NCI-H2171 treated with DMSO at 0.1 percent for 48 hours (cell line): ENCODE measurements around the gene CSHL1.
"Not testable (repeated sequence)": the region's sequence is repeated elsewhere in the genome, so short reads cannot be mapped to it uniquely, and the experiment has no call there.

ENCODE experiments used
- DNase-seq: peaks from one replicate; lab custom pipeline; 2025; lab: John Stamatoyannopoulos, UW

Gene CSHL1

DNA sequence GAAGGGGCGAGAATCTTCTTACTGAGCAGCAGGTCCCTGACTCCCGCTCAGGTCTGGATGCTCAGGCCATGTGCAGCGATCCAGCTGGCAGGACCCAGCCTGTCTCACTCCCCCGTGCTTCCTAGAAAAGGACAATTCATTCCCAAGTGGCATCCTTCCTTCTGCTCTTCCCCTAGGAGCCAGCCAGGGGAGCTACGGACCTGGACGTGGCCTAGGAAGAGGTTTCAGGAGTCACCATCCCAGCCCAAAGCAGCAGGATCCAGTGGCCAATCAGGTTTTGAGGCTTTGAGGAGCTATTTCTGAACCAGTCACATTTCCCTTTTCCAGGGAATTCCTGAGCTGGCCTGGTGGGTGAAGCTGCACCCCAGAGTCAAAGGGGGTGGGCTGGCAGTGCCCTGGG, 28.8 kb upstream of the CSHL1 start:
- no peak for DNase-seq

DNA sequence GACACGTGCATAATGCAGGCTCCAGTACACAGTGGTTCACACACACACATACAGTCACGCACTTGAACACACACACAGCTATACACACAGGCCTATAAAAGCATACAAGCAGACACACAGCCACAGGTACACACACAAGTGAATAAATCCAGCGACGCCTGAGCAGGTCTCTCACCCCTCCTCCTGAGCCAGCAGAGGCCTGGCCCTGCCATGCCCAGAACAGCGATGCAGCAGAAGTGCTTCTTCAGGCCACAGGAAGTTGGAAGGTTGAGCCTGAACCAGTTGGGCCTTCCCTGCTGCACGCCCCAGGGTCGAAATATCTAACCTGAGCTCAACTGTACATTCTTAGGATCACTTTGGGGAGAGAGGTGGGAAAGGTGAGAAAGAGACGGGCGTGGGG, 28.3 kb upstream of the CSHL1 start:
- DNase-seq = no peak

DNA sequence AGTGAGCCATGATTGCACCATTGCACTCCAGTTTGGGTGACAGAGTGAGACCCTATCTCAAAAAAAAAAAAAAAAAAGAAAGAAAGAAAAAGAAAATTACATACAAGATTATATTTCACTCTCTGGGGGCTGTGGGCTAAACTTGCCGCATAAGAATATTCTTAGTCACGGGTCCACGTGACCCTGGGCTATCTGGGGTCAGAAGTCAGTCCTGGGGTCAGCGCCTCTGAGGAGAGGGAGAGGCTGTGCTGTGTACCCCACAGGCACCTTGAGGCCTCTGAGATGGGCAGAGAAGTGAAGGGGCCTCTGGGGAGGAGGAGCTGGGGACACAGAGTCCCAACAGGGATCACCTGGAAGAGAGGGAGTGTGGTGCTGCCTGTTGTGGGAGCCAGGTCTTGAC, 26.9 kb upstream of the CSHL1 start:
- no peak for DNase-seq

DNA sequence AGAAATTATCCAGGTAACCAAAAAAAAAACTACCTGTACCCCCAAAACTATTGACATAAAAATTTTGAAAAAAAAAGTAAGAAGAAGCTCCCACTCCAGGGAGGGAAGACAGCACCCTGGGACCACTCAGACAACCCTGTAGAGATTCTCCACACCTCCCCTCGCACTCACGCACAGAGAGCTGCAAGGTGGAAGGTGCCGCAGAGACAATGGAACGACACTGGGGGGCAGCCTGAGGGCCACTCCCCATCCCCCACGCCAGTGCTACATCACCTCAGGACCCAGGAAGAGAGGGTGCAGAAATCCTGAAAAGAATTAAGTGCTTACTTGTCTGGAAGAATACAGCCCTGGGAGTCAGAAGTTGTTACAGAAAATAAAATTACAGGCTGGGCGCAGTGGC, 26.3 kb upstream of the CSHL1 start:
- DNase-seq = no peak

DNA sequence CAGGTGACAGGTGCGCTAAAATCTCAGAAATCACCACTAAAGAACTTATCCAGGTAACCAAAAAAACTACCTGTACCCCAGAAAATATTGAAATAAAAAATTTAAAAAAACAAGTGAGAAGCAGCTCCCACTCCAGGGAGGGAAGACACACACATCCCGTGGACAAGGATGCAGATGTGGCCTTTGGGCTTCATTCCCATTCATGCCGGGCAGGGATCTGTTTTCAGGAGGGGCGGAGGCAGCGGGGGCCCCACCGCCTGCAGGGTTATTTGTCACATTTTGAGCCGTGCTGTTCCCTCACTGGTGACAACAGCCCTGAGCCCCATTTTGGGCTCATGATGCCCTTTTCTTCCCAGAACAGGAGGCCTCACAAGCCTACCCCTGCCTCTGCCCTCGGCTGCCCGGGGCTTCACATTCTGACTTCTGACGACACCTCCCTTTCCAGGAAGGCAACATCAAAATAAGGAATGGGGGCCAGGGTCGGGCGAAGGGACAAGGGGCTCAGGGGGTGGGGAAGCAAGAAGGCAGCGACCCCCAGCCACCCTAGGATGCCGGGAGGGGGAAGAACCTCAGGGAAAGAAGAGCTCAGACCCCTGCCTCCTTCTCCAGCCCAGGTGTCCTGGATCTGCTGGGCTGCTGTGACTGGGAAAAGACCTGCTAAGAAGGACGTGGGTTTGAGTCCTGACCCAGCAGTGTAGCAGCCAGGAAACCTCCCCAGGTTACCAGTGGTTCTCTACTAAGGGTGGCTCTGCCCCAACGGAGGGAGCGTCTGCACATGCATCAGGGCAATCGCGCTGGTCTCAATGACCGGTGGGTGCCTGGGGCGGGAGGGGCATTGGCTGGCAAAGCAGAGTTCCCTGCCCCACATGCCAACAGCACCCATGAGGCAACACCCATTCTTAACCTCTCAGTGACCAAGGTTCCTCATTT, 23.4 kb upstream of the CSHL1 start:
- DNase-seq = no peak

DNA sequence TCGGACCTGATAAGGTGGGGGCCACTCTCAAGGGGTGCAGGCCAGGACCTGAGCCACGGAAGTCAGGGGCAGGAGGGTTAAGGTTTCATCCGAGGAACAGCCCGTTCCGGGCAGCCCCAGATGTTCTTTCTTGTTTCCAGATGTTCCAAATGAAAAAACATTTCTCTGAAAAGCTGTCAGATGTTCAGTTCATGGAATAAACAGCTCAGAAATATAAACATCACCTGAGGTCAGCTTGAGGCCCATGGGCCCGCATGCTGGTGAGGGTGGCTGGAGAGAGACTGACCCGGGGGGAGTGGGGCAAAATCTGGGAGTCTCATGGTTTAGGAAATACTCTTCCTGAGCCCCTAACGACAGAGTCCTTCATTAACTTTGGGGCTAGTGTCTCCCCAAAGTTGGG, 22.5 kb upstream of the CSHL1 start:
- DNase-seq = no peak

DNA sequence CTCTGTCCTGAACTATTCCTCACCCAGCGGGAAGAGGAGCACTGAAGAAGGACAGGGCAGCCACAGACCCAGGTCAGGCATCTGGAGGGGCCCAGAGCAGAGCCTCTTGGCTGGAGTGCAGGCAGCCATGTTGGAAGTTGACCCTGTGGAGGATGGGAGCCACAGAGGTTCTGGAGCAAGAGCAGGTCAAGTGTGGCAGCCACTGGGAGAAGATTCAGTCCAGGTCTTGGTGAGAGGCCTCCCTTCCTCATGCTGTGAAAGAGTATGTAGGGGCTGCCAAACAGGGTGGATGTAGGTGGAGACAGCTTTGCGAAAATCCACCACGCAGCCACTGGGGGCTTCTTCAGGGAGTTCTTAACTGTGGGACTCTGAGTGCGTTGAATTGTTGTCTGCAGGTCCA, 21.7 kb upstream of the CSHL1 start:
- no peak for DNase-seq

DNA sequence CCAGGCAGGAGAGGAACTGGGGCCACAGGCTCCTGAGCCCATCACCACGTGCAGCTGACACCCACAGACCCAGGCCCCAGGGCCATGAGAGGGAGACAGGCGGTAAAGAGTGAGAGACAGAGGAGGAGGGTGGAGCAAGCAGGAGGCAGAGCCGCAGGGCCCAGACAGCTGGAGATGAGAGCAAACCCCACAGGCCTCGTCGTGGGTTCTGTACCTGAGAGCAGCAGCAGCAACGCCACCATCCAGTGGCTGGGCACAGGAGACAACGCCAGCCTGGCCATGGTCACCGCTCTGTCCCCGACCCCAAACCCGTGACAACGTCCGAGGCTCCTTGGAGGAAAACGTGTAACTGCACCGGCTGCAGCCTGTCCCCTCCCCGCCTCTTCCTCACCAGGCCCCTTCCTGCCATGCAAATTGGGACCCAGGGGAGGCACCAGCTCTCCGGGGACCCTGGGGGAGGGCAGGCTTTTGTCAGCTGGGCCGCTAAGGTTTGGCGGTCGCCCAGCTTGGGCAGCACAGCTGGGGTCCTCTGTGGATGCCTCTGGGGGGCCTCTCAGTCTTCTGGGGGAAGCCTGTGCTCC, 21.0 kb upstream of the CSHL1 start, which contains the start of gene CD79B:
CD79B (minus strand) TSS at position 351 of the 581 bp plus-strand sequence; CDS start at position 281, 70 bp downstream.
- no peak for DNase-seq

DNA sequence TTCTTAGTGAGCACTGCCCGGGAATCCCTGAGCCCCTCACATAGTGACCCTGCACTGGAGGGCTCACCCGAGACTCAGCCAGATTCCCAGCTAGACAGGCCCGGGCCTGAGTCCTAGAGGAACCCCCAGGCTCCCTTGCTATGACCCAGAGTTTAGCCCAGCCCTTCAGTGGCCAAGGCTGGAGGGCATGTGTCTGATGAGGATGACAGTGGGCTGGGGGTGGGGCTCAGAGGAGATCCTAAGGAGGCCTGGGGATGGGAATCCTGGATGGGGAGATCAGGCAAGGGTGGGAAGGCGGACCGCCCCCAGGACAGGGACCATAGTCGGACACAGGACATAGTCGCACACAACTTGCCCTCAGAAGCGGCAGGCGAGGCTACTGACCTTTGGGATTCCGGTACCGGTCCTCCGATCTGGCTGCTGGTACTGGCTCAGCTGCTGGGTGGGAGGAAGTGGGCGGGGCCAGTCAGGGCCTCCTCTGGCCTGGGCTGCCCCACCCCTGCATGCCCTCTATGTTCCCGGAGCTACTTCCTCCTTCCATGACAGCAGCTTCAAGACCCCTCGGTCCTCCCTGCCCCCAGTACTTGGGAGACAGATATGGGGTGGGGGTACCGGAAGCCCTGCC, 20.0 kb upstream of the CSHL1 start:
- no peak for DNase-seq

DNA sequence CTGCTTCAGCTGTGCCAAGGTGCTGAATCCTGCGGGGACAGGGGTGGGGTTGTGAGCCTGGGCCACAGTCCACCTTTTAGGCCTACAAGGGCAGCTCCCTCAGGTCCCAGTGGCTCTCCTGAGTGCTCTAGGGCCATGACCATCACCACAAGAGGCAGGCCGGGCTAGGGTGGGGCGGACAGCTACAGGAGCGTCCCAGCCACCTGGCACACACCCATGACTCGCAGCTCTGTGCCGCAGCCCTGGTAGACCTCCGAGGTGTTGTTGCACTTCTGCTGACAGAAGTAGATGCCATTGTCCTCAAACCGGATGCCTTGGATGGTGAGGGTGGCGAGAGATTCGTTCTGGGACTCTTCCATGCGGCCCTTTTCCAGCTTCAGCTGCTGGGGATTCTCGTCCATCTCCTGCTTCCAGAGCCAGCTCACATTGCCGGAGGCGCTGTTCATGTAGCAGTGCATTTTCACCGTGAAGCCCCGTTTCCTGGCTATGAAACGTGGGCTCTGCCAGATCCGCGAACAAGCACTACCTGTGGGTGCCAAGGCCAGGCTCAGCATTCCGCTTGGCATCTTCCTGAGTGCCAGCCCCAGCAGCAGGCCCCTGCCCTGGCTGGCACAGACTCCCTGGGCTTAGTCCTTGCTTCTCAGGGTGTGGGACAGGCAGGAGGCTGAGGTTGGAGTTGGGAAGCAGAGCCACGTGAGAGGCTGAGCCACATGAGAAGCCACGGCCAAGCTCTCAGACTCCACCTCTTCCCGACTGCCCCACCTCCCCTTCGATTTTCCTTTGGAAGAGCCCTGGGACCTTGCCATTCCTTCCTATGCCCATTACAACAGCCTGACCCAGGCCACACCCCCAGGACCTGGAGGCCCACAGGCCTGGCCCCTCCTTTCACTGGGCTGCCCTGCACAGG, 19.1 kb upstream of the CSHL1 start:
- DNase-seq = no peak

DNA sequence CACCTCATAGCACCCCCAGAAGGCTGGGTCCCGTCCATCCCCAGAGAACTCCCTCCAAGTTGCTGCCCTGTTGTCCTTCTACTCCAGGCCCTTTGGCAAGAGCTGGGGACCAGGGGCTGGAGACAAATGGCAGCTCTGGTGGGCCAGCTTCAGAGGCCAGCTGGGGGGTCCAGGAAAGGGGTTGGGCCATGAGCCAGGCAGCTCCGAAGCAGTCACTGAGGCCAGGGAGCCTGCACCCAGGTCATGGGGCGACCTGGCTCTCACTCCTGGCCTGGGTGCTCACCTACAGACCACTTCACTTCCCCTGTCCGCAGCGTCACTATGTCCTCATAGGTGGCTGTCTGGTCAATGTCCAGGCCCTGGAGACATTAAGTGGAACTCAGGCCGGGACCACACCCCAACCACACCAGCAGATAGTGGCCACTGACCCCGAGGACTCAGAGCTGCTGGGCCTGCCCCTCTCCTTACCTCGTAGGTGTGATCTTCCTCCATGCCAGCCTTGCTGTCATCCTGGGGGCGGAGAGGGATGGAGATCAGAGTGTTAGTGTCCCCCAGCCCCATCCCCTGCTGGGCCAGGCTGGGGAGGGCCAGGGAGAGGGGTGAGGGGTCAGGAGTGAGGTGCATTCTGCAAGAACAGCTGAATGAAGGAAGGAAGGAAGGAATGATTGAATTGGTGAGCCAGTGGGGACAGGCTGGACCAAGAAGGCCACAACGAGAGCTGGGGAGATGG, 18.1 kb upstream of the CSHL1 start:
- no peak for DNase-seq

DNA sequence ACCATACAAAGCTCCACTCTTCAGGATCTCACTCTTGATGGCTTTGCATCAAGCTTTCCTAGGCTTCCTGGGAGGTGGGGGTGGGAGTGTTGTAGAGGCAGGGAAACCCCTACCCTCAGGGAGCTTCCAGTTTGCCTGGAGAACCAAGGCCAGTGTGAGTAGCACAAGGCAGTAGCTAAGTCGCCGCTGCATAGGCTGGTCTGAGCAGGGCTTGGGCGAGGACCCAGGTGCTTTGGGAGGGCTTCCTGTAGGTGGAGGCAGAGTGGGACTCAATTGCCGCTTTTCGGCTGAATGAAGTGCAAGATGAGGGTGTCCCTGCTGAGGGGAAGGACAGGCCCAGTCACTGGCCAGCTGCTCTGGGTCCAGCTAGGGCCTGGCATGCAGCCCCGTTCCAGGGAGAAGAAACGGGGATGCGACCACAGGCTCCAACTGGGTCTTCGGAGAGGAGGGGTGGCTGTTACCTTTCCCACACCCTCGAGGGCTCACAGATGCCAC, 17.2 kb upstream of the CSHL1 start:
- no peak for DNase-seq

DNA sequence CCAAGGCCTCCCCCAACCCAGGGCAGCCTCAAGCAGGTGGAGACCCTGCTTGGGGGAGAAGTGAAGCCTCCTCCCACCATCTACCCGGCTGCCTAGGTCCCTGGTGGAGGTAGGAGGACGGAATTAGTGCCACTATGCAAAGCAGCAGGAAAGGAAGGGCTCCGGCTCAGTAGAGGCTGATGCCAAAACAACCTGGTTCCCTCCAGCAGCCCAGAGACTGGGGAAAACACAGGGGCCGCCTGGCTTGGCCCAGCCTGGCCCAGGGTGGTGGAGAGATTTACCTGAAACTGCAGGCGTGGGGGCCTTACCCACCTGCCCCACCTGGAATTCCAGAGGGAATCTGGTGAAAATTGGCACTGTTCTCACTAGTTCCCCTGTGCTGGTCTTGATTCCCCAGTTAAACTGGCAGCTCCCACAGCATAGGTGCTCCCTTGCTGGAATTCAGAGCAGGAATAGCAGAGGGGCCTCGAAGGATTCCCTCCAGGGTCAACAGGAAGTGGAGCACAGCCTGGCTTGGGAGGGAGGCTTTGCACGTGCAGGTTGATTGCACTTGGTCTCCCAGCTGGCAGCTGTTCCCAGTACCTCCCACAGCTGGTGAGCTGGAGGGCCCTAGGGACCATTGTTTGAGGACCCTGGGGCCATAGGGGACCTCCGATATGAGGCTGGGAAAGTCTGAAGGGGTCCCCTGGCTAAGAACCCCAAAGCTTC, 16.6 kb upstream of the CSHL1 start:
- DNase-seq = no peak

DNA sequence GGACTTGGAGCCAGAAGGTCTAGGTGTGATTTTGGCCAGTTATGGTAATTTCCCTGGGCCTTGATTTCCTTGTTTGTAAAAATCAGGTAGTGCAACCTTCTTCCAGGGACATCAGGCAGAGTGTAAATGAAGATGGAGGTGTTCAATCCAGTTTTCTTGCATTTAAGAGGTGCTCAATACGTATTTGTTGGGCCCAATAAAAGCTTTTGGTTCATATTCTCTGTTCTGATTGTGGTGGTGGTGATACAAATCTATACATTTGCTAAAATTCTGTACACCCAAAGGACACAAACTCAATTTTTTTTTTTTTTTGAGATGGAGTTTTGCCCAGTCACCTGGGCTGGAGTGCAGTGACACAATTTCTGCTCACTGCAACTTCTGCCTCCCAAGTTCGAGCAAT, 15.1 kb upstream of the CSHL1 start:
- DNase-seq = no peak

DNA sequence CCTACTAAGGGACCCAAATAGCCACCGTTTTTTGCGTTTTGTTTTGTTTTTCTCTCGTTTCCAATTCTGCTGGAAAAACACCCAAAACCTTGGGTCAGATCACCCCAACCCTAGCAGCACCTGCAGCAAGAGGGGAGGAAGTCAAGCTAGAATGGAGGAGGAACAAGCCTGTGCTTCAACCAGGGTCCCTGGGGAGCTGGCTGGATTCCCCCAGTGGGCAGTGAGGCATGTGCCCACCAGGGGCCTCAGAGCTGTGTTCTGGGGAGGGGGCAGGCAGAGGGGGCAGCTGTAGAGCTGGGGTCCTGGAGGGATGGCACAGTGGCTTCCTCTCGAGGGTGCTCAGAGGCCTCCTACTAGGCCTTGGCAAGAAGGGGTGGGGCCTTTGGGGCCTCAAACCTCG, 14.6 kb upstream of the CSHL1 start:
- no peak for DNase-seq

DNA sequence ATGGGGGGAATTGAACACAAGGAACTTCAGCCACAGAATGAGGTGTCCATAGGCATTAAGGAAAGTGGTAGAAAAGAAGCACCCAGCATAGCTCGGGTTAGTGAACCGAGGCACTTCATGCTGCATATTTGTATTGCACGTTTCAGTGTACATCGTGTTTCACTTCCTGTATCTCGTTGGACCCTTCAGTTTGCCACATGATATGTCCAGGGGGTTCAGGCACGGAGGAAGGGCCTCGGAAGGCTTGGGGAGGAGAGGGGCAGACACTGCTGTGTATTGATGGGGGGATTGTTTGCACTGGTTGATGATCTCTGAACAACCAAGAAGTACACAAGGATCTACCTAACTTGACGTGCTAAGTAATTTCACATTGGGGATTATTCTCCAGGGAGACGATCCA, 11.3 kb upstream of the CSHL1 start:
- DNase-seq = not testable (repeated sequence)

DNA sequence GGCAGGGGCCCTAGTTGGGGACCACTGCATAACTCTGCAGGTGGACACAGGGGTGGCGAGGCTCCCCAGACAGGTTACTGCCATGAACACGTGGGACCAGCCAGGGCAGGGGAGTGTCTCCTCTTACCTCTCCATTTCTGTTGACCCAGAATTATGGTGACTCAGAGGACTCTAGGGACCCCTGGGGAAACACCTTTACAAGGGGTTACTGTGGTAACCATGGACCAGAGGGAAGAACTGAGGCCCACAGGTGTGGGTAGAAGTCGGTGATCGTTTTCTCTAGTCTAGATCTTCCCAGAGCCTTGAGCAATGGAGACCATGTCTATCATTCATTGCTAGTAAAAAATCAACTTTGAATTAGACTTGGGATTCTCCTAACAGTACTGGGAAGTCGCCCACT, 9.7 kb upstream of the CSHL1 start:
- not testable (repeated sequence) for DNase-seq

DNA sequence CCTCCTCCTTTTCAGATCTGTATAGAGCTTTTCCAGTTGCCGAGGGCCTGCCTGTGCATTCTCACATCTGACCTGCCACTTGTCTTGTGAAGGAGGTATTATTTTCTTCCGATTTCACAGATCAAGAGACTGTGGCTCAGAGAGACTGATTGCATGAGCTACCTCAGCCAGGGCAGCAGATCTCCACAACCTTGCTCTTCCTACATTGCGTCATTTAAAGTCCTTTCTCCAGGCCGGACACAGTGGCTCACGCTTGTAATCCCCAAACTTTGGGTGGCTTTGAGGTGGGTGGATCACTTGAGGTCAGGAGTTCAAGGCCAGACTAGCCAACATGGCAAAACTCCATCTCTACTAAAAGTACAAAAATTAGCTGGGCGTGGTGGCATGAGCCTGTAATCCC, 9.0 kb upstream of the CSHL1 start:
- not testable (repeated sequence) for DNase-seq

DNA sequence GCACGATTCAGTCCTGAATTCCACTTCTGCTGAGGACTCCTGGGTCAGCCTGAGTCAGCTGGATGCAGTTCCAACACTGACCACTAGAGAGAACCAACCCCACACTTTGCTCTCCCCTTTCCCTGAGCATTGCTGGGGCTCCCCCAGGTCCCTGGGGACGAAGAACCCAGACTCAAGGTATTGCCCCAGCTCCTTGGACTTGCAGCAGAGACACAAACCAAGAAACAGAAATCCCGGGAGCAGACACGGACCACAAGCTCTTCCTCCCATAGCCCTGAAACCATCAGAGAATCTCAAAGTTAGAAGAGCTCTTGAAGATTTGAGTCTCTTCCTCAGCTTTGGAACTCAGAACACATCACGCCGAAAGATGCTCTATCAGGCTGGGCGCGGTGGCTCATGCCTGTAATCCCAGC, 8.3 kb upstream of the CSHL1 start:
- DNase-seq = peak; percentile 14

DNA sequence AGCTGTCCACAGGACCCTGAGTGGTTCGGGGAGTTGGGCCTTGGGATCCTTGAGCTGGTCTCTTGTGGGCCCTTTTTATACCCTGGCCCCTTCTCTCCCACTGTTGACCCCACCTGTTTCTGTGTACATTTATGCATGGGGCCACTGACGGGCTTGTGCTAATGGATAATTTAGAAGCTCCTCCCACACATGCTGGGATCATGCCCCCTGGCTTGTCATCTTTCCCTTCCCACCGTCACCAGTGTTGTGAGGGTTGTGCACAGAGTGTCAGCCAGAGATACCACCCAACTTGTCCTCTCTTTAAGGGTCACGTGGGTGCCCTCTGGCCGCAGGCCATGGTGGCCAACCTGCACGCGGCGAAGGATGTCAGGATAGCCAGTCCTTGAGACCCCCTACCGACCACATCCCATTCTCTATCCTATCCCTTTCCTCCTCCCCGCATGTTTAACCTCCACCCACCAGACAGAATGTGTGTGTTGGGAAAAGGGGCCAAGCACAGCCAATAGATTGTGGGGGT, 7.8 kb upstream of the CSHL1 start, which contains the start of gene GH1:
GH1 (minus strand) TSS at position 51 of the 517 bp plus-strand sequence. CDS start 63 bp downstream, outside the sequence.
- DNase-seq = not testable (repeated sequence)
